HL-60 (cell line): ENCODE measurements around the gene RGS11.

Experiments used
- CTCF ChIP-seq: IDR thresholded peaks from one replicate; pipeline ENCODE4 v1.5.1; 2011; ENCODE audit warnings: low read length, control low read depth, inconsistent platforms; ENCODE audit not compliant: insufficient read depth
- GABPA ChIP-seq: IDR thresholded peaks from 2 replicates; pipeline ENCODE4 v1.6.1; 2012; ENCODE audit warnings: low read depth
- TF ChIP-seq, protein P1 (sequence below): IDR thresholded peaks from 2 replicates; pipeline ENCODE4 v1.6.1; 2012; ENCODE audit warnings: low read depth; ENCODE audit not compliant: insufficient replicate concordance

DNA sequence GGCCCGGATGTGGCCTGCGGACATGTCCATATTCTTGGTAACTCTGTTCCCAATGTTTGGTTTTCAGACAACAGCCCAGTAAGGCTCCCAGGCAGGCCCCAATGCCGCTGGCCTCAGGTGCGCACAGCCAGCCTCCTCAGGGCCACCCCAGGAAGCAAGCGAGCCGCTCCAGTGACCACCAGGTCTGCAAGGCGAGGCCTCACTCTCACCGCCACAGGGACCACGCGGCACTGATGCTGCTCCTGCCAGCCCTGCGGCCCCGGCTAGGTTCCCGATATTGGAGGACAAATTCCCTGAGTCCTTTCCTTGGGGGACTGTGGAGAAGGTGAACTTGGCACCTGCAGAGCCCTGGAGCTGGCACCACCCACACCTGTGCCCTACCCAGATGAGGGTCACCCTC, 26.2 kb upstream of the RGS11 start:
- TF ChIP-seq CTCF (no peak), GABPA (no peak)
- TF ChIP-seq, protein P1, sequence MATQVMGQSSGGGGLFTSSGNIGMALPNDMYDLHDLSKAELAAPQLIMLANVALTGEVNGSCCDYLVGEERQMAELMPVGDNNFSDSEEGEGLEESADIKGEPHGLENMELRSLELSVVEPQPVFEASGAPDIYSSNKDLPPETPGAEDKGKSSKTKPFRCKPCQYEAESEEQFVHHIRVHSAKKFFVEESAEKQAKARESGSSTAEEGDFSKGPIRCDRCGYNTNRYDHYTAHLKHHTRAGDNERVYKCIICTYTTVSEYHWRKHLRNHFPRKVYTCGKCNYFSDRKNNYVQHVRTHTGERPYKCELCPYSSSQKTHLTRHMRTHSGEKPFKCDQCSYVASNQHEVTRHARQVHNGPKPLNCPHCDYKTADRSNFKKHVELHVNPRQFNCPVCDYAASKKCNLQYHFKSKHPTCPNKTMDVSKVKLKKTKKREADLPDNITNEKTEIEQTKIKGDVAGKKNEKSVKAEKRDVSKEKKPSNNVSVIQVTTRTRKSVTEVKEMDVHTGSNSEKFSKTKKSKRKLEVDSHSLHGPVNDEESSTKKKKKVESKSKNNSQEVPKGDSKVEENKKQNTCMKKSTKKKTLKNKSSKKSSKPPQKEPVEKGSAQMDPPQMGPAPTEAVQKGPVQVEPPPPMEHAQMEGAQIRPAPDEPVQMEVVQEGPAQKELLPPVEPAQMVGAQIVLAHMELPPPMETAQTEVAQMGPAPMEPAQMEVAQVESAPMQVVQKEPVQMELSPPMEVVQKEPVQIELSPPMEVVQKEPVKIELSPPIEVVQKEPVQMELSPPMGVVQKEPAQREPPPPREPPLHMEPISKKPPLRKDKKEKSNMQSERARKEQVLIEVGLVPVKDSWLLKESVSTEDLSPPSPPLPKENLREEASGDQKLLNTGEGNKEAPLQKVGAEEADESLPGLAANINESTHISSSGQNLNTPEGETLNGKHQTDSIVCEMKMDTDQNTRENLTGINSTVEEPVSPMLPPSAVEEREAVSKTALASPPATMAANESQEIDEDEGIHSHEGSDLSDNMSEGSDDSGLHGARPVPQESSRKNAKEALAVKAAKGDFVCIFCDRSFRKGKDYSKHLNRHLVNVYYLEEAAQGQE = no peak
